Neural progenitor cell (in vitro differentiated cells): ENCODE measurements around the gene MKNK1.

Experiments used
- CTCF ChIP-seq: fragments of 200-600 bp; sonication (generic); IDR thresholded peaks from 2 replicates; pipeline ENCODE4 v1.5.1; 2017; ENCODE audit warnings: antibody characterized with exemption, mild to moderate bottlenecking
- EZH2phosphoT487 ChIP-seq: fragments of 200-600 bp; sonication (generic); IDR thresholded peaks from 2 replicates; pipeline ENCODE4 v1.6.1; 2017; ENCODE audit warnings: antibody characterized with exemption

DNA sequence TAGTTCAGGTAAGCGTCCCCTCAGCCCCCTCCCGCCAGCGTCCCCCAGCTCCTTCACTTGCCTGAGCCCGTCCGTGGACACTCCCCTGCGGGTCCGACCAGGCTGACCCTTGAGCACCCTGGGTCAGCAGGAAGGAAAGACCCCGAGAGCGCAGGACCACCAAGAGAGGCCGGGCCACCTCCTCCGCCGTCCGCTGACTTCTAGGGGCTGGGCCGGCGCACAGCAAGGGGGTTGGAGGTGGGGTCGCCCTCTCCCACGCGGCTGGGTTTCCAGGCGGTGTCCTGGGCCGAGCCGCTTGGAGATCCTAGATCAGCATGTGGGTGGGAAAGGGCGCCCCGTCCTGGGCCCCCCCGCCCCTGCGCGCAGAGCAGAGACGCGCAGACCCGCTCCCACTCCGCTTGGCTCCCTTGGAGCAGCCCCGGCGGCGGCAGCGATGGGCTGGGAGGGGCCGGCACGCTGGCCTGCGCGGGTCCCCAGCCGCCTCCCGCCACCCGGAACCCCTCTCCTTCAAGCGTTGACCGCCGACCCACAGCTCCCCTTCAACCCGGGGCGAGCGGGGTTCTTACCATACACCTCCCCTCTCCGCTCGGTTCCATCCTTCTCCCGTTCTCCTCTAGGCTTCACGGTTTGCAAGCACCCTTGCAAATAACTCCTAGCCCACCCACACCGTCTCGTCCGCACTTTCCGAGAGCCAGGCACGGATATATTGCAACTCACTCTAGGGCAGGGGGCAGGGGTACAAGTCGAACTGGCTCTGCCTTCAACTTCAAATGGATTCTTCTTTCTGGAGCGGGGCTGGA lies 60.1 kb downstream of the MKNK1 start:
- TF ChIP-seq CTCF (no peak), EZH2phosphoT487 (peak; percentile 80)
